NK-92 (cell line): Measurements from ENCODE around the gene PET117.
"Not testable (repeated sequence)": the region's sequence is repeated elsewhere in the genome, so short reads cannot be mapped to it uniquely, and the experiment has no call there.

Experiments used
- DNase-seq: peaks from one replicate; lab custom pipeline; 2025; ENCODE audit not compliant: unreplicated experiment; lab: John Stamatoyannopoulos, UW

The PET117 gene

GRCh38 chr20:18156045-18156444 is 18.4 kb downstream of the PET117 start:
- DNase-seq = no peak

- DNase-seq = no peak
These were observed 26.7 kb downstream of the PET117 start for GRCh38 chr20:18164356-18164755.

GRCh38 chr20:18165553-18165952 is 27.9 kb downstream of the PET117 start:
- no peak for DNase-seq

GRCh38 chr20:18166241-18166881 is 28.7 kb downstream of the PET117 start:
- DNase-seq = no peak

- DNase-seq = no peak
These were observed 29.3 kb downstream of the PET117 start for GRCh38 chr20:18166950-18167349.

GRCh38 chr20:18172379-18172778 is 34.7 kb downstream of the PET117 start:
- DNase-seq = no peak

GRCh38 chr20:18174906-18175683 is 37.4 kb downstream of the PET117 start:
- no peak for DNase-seq

GRCh38 chr20:18176318-18176785 is 38.7 kb downstream of the PET117 start:
- no peak for DNase-seq

GRCh38 chr20:18180366-18180765 is 42.7 kb downstream of the PET117 start:
- not testable (repeated sequence) for DNase-seq

GRCh38 chr20:18180815-18181214 is 43.2 kb downstream of the PET117 start:
- no peak for DNase-seq

- no peak for DNase-seq
These were observed 49.4 kb downstream of the PET117 start for GRCh38 chr20:18187020-18187419.

- no peak for DNase-seq
These were observed 50.8 kb downstream of the PET117 start for GRCh38 chr20:18188434-18188833.

- no peak for DNase-seq
These were observed 52.9 kb downstream of the PET117 start for GRCh38 chr20:18190338-18191233.

GRCh38 chr20:18191306-18191705 is 53.6 kb downstream of the PET117 start:
- no peak for DNase-seq
